ENCODE measurements around the gene ECM2.

ECM2 gene

DNA sequence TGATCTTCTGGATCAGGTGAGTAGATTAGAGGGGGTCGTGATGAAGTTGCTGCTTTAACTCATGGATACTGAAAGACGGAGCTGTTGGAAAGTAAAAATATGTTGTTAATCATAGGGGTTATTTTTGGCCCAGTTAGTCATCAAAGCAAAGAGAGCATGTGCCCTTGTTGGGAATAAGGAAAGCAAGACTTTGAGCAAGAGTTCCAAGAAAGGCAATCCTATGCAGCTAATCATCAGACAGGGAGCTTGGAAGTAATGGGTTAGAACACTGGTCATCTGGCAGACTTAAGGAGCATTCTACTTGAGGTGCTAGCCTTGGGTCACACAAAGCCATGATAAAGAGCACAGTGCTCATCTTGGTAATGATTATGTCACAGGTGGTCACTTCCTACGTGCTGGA lies 71.8 kb downstream of the ECM2 start:
- DNase-seq (ENCODE audit: low spot score), result no peak

- no peak for DNase-seq (ENCODE audit: low spot score)
These were observed 72.4 kb downstream of the ECM2 start for GRCh38 chr9:92463387-92463786.

GRCh38 chr9:92457576-92457975 lies 78.2 kb downstream of the ECM2 start:
- DNase-seq (ENCODE audit: low spot score), result no peak

- no peak for DNase-seq (ENCODE audit: low spot score)
These were observed 80.6 kb downstream of the ECM2 start for GRCh38 chr9:92455217-92455616.

DNA sequence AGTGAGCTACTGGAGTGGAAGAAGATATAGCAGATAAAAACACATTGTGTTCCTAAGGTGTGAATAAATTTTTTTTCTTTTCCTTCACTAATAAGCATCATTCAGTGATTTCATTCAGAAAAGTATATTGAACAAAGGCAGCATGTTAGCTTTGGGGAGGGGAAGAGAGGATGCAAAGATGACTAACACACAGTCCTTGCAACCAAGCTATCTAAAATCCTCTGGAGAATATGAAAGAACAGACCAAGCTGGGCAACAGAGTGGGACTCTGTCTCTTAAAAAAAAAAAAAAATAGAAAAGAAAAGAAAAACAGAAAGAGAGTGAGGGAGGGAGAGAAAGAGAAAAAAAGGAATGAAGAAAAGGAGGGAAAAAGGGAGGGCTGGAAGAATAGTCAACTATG lies 89.3 kb downstream of the ECM2 start:
- no peak for DNase-seq (ENCODE audit: low spot score)

Data from hematopoietic multipotent progenitor cell treated with erythropoietin and hydrocortisone succinate and interleukin-3 and kit ligand, for 17 days (in vitro differentiated cells).